ENCODE data around the gene SCO2.
"Not testable (repeated sequence)": the region's sequence is repeated elsewhere in the genome, so short reads cannot be mapped to it uniquely, and the experiment has no call there.

The SCO2 gene

GRCh38 chr22:50520184-50520583, 5.2 kb downstream of the SCO2 start:
- not testable (repeated sequence) for H3K9ac ChIP-seq (ENCODE audit: low read depth in 1 of 2, low read length in 2 of 2); H3K9me3 ChIP-seq (ENCODE audit: control insufficient read depth in 1 of 2, low read length in 2 of 2); H3K27me3 ChIP-seq (ENCODE audit: control insufficient read depth in 1 of 2, insufficient read depth in 2 of 2, low read length in 2 of 2); H3K27ac ChIP-seq (ENCODE audit: low read depth, low read length); H3K4me3 ChIP-seq (ENCODE audit: low read depth in 1 of 2, low read length in 2 of 2)
- Histone ChIP-seq H3K4me1 (ENCODE audit: control insufficient read depth in 1 of 2, insufficient read depth in 2 of 2, low read length in 2 of 2) (peaks cover 15 to 27% of the 10 kb centered on the region in 2 donors), H3K36me3 (ENCODE audit: control insufficient read depth in 1 of 2, insufficient read depth in 2 of 2, low read length in 2 of 2) (peaks cover 28 to 64% of the 10 kb centered on the region in 2 donors)

GRCh38 chr22:50519151-50519550, 6.2 kb downstream of the SCO2 start:
- H3K27ac ChIP-seq (ENCODE audit: low read depth, low read length): no peak overlapping the region
- no peaks in the 10 kb centered on the region for H3K27me3 ChIP-seq (ENCODE audit: control insufficient read depth in 1 of 2, insufficient read depth in 2 of 2, low read length in 2 of 2)
- peaks cover 10 to 18% of the 10 kb centered on the region in 2 donors for H3K4me1 ChIP-seq (ENCODE audit: control insufficient read depth in 1 of 2, insufficient read depth in 2 of 2, low read length in 2 of 2)
- H3K9ac ChIP-seq (ENCODE audit: low read depth in 1 of 2, low read length in 2 of 2): no peak overlapping the region
- no peak overlapping the region for H3K4me3 ChIP-seq (ENCODE audit: low read depth in 1 of 2, low read length in 2 of 2)
- no peaks in the 10 kb centered on the region for H3K9me3 ChIP-seq (ENCODE audit: control insufficient read depth in 1 of 2, low read length in 2 of 2)
- H3K36me3 ChIP-seq (ENCODE audit: control insufficient read depth in 1 of 2, insufficient read depth in 2 of 2, low read length in 2 of 2): peaks cover 28 to 69% of the 10 kb centered on the region in 2 donors

- Histone ChIP-seq H3K36me3 (ENCODE audit: control insufficient read depth in 1 of 2, insufficient read depth in 2 of 2, low read length in 2 of 2) (peaks cover 27 to 67% of the 10 kb centered on the region in 2 donors), H3K9me3 (ENCODE audit: control insufficient read depth in 1 of 2, low read length in 2 of 2) (no peaks in the 10 kb centered on the region), H3K27ac (ENCODE audit: low read depth, low read length) (no peak overlapping the region), H3K4me3 (ENCODE audit: low read depth in 1 of 2, low read length in 2 of 2) (no peak overlapping the region), H3K9ac (ENCODE audit: low read depth in 1 of 2, low read length in 2 of 2) (no peak overlapping the region), H3K27me3 (ENCODE audit: control insufficient read depth in 1 of 2, insufficient read depth in 2 of 2, low read length in 2 of 2) (no peaks in the 10 kb centered on the region), H3K4me1 (ENCODE audit: control insufficient read depth in 1 of 2, insufficient read depth in 2 of 2, low read length in 2 of 2) (peaks cover 7 to 13% of the 10 kb centered on the region in 2 donors)
Observed at GRCh38 chr22:50518606-50519005, 6.8 kb downstream of the SCO2 start.

GRCh38 chr22:50517495-50518260, 7.7 kb downstream of the SCO2 start:
- Histone ChIP-seq H3K36me3 (ENCODE audit: control insufficient read depth in 1 of 2, insufficient read depth in 2 of 2, low read length in 2 of 2) (peaks cover 20 to 58% of the 10 kb centered on the region in 2 donors), H3K4me3 (ENCODE audit: low read depth in 1 of 2, low read length in 2 of 2) (no peak overlapping the region), H3K9ac (ENCODE audit: low read depth in 1 of 2, low read length in 2 of 2) (no peak overlapping the region)

GRCh38 chr22:50516891-50517290, 8.5 kb downstream of the SCO2 start:
- Histone ChIP-seq H3K36me3 (ENCODE audit: control insufficient read depth in 1 of 2, insufficient read depth in 2 of 2, low read length in 2 of 2) (peaks cover 18 to 55% of the 10 kb centered on the region in 2 donors), H3K4me3 (ENCODE audit: low read depth in 1 of 2, low read length in 2 of 2) (no peak overlapping the region), H3K9ac (ENCODE audit: low read depth in 1 of 2, low read length in 2 of 2) (no peak overlapping the region), H3K4me1 (ENCODE audit: control insufficient read depth in 1 of 2, insufficient read depth in 2 of 2, low read length in 2 of 2) (no peaks in the 10 kb centered on the region), H3K9me3 (ENCODE audit: control insufficient read depth in 1 of 2, low read length in 2 of 2) (no peaks in the 10 kb centered on the region), H3K27ac (ENCODE audit: low read depth, low read length) (no peak overlapping the region), H3K27me3 (ENCODE audit: control insufficient read depth in 1 of 2, insufficient read depth in 2 of 2, low read length in 2 of 2) (no peaks in the 10 kb centered on the region)

More at GRCh38 chr22:50517495-50518260, 7.7 kb downstream of the SCO2 start:
- Histone ChIP-seq H3K27ac (ENCODE audit: low read depth, low read length) (no peak overlapping the region), H3K9me3 (ENCODE audit: control insufficient read depth in 1 of 2, low read length in 2 of 2) (no peaks in the 10 kb centered on the region), H3K27me3 (ENCODE audit: control insufficient read depth in 1 of 2, insufficient read depth in 2 of 2, low read length in 2 of 2) (no peaks in the 10 kb centered on the region), H3K4me1 (ENCODE audit: control insufficient read depth in 1 of 2, insufficient read depth in 2 of 2, low read length in 2 of 2) (peaks cover 0 to 4% of the 10 kb centered on the region in 2 donors)

GRCh38 chr22:50516068-50516467, 9.3 kb downstream of the SCO2 start:
- H3K27ac ChIP-seq (ENCODE audit: low read depth, low read length): no peak overlapping the region
- H3K9me3 ChIP-seq (ENCODE audit: control insufficient read depth in 1 of 2, low read length in 2 of 2): no peaks in the 10 kb centered on the region
- peaks cover 16 to 48% of the 10 kb centered on the region in 2 donors for H3K36me3 ChIP-seq (ENCODE audit: control insufficient read depth in 1 of 2, insufficient read depth in 2 of 2, low read length in 2 of 2)
- H3K9ac ChIP-seq (ENCODE audit: low read depth in 1 of 2, low read length in 2 of 2): no peak overlapping the region
- no peaks in the 10 kb centered on the region for H3K27me3 ChIP-seq (ENCODE audit: control insufficient read depth in 1 of 2, insufficient read depth in 2 of 2, low read length in 2 of 2)
- H3K4me3 ChIP-seq (ENCODE audit: low read depth in 1 of 2, low read length in 2 of 2): no peak overlapping the region
- no peaks in the 10 kb centered on the region for H3K4me1 ChIP-seq (ENCODE audit: control insufficient read depth in 1 of 2, insufficient read depth in 2 of 2, low read length in 2 of 2)

GRCh38 chr22:50513175-50513574, 12.2 kb downstream of the SCO2 start:
- no peak overlapping the region for H3K27ac ChIP-seq (ENCODE audit: low read depth, low read length)
- H3K9me3 ChIP-seq (ENCODE audit: control insufficient read depth in 1 of 2, low read length in 2 of 2): no peaks in the 10 kb centered on the region
- no peak overlapping the region for H3K4me3 ChIP-seq (ENCODE audit: low read depth in 1 of 2, low read length in 2 of 2)
- peaks cover 11 to 29% of the 10 kb centered on the region in 2 donors for H3K36me3 ChIP-seq (ENCODE audit: control insufficient read depth in 1 of 2, insufficient read depth in 2 of 2, low read length in 2 of 2)
- peaks cover 10 to 12% of the 10 kb centered on the region in 2 donors for H3K4me1 ChIP-seq (ENCODE audit: control insufficient read depth in 1 of 2, insufficient read depth in 2 of 2, low read length in 2 of 2)
- no peaks in the 10 kb centered on the region for H3K27me3 ChIP-seq (ENCODE audit: control insufficient read depth in 1 of 2, insufficient read depth in 2 of 2, low read length in 2 of 2)
- no peak overlapping the region for H3K9ac ChIP-seq (ENCODE audit: low read depth in 1 of 2, low read length in 2 of 2)

- Histone ChIP-seq H3K27me3 (ENCODE audit: control insufficient read depth in 1 of 2, insufficient read depth in 2 of 2, low read length in 2 of 2) (no peaks in the 10 kb centered on the region), H3K36me3 (ENCODE audit: control insufficient read depth in 1 of 2, insufficient read depth in 2 of 2, low read length in 2 of 2) (peaks cover 0 to 18% of the 10 kb centered on the region in 2 donors), H3K9me3 (ENCODE audit: control insufficient read depth in 1 of 2, low read length in 2 of 2) (no peaks in the 10 kb centered on the region), H3K9ac (ENCODE audit: low read depth in 1 of 2, low read length in 2 of 2) (peak overlapping the region; percentile 49 to 66), H3K4me1 (ENCODE audit: control insufficient read depth in 1 of 2, insufficient read depth in 2 of 2, low read length in 2 of 2) (peaks cover 10 to 27% of the 10 kb centered on the region in 2 donors), H3K27ac (ENCODE audit: low read depth, low read length) (no peak overlapping the region), H3K4me3 (ENCODE audit: low read depth in 1 of 2, low read length in 2 of 2) (peak overlapping the region; percentile 72 to 90)
Observed at GRCh38 chr22:50508897-50509296, 16.5 kb downstream of the SCO2 start.

- Histone ChIP-seq H3K9ac (ENCODE audit: low read depth in 1 of 2, low read length in 2 of 2) (peak within 1 kb of the TSS; percentile 87 to 91), H3K4me1 (ENCODE audit: control insufficient read depth in 1 of 2, insufficient read depth in 2 of 2, low read length in 2 of 2) (peaks cover 10 to 27% of the 10 kb centered on the region in 2 donors), H3K36me3 (ENCODE audit: control insufficient read depth in 1 of 2, insufficient read depth in 2 of 2, low read length in 2 of 2) (peaks cover 0 to 18% of the 10 kb centered on the region in 2 donors), H3K9me3 (ENCODE audit: control insufficient read depth in 1 of 2, low read length in 2 of 2) (no peaks in the 10 kb centered on the region), H3K4me3 (ENCODE audit: low read depth in 1 of 2, low read length in 2 of 2) (peak within 1 kb of the TSS; percentile 81 to 94), H3K27me3 (ENCODE audit: control insufficient read depth in 1 of 2, insufficient read depth in 2 of 2, low read length in 2 of 2) (no peaks in the 10 kb centered on the region), H3K27ac (ENCODE audit: low read depth, low read length) (peak within 1 kb of the TSS; percentile 88)
Observed at GRCh38 chr22:50507991-50508884, 17.2 kb downstream of the SCO2 start, which contains the start of gene NCAPH2. NCAPH2 (plus strand) TSS chr22:50508224; CDS start chr22:50508338, 114 bp downstream.

Measured in duodenal mucosa (tissue), 2 donors.